ENCODE measurements around the gene ZNF497.
A peak's percentile ranks its signal among the peaks of the same experiment; 100 is the strongest.
"Not testable (repeated sequence)": the region's sequence is repeated elsewhere in the genome, so short reads cannot be mapped to it uniquely, and the experiment has no call there.

The ZNF497 gene

GRCh38 chr19:58393725-58394033 is 31.1 kb upstream of the ZNF497 start:
- no peak for DNase-seq

GRCh38 chr19:58392945-58393724 is 30.6 kb upstream of the ZNF497 start:
- no peak for DNase-seq

GRCh38 chr19:58388175-58388526 is 25.6 kb upstream of the ZNF497 start:
- DNase-seq: no peak

- DNase-seq: no peak
These were observed 25.0 kb upstream of the ZNF497 start for GRCh38 chr19:58387338-58388174.

- DNase-seq: peak; percentile 98
These were observed 24.2 kb upstream of the ZNF497 start, which contains the start of gene RPS5 for GRCh38 chr19:58386576-58387337. TSS of gene RPS5 (plus strand) at chr19:58387269. CDS start at chr19:58388138, 869 bp downstream.

- DNase-seq: no peak
These were observed 23.5 kb upstream of the ZNF497 start for GRCh38 chr19:58385891-58386575.

GRCh38 chr19:58385313-58385890 is 22.9 kb upstream of the ZNF497 start:
- no peak for DNase-seq

GRCh38 chr19:58382997-58383603 is 20.5 kb upstream of the ZNF497 start:
- DNase-seq: no peak

GRCh38 chr19:58381460-58382212 is 19.1 kb upstream of the ZNF497 start:
- no peak for DNase-seq

GRCh38 chr19:58380662-58381459 is 18.3 kb upstream of the ZNF497 start, which contains the start of gene ZNF837:
TSS of gene ZNF837 (minus strand) at chr19:58381030. CDS start at chr19:58369332, 11,698 bp downstream.
- DNase-seq: peak; percentile 99

GRCh38 chr19:58380037-58380661 is 17.6 kb upstream of the ZNF497 start:
- DNase-seq: no peak

- DNase-seq: no peak
These were observed 16.7 kb upstream of the ZNF497 start for GRCh38 chr19:58379246-58379645.

- not testable (repeated sequence) for DNase-seq
These were observed 14.2 kb upstream of the ZNF497 start for GRCh38 chr19:58376724-58377123.

- DNase-seq: no peak
These were observed 11.6 kb upstream of the ZNF497 start for GRCh38 chr19:58374200-58374599.

GRCh38 chr19:58372311-58373133 is 10.0 kb upstream of the ZNF497 start:
- DNase-seq: no peak

- DNase-seq: no peak
These were observed 6.2 kb upstream of the ZNF497 start for GRCh38 chr19:58368561-58369360.

GRCh38 chr19:58367698-58368454 is 5.3 kb upstream of the ZNF497 start:
- DNase-seq: no peak

All from NCI-H774 (cell line).